Measurements from ENCODE around the gene NCAM2. TPM values are rescaled to one million over a fixed set of nuclear protein-coding genes. Genes with fewer than 3 reads are reported as not detected.

The NCAM2 gene
- total and polyA plus RNA-seq, 2 donors (not counting 1 experiment from before 2014, with no cell fraction given) = 0.13 TPM; not detected in 1

- no peaks in the 10 kb centered on the region for H3K4me1 ChIP-seq (ENCODE audit: control insufficient read depth in 2 of 2, insufficient read depth in 2 of 2, low read length in 2 of 2)
- CTCF ChIA-PET = no interaction called here
Observed at GRCh38 chr21:21530680-21531079, 532.5 kb downstream of the NCAM2 start.

GRCh38 chr21:21547368-21547953, 549.3 kb downstream of the NCAM2 start:
- no peaks in the 10 kb centered on the region for H4K20me1 ChIP-seq (ENCODE audit: control insufficient read depth, insufficient read depth, low read length, poor library complexity, severe bottlenecking)
- WGBS (ENCODE audit: insufficient coverage) = 100% methylated on average over 1 of the region's 5 CpGs
- TF ChIP-seq CTCF (IDR thresholded peaks at IDR 0.05) = no peak
- TF ChIP-seq EZH2 (IDR thresholded peaks at IDR 0.05; ENCODE audit: borderline replicate concordance, insufficient read depth, low read depth, low read length, poor library complexity, severe bottlenecking) = no peak
- no peak overlapping the region for H3K9ac ChIP-seq (ENCODE audit: low read length)
- no peaks in the 10 kb centered on the region for H3K36me3 ChIP-seq (replicated peaks in 1 of 2; ENCODE audit: control extremely low read depth in 1 of 2, control insufficient read depth in 1 of 2, extremely low read depth in 1 of 2, insufficient read depth in 2 of 2, low read length in 1 of 2)
- H3K9me3 ChIP-seq (ENCODE audit: control extremely low read depth in 1 of 3, control insufficient read depth in 2 of 3, insufficient read depth in 1 of 3, low read length in 2 of 3) = no peaks in the 10 kb centered on the region
- no peaks in the 10 kb centered on the region for H3K4me1 ChIP-seq (ENCODE audit: control insufficient read depth in 2 of 2, insufficient read depth in 2 of 2, low read length in 2 of 2)
- no peaks in the 10 kb centered on the region for H3K27me3 ChIP-seq (replicated peaks in 1 of 4; ENCODE audit: control extremely low read depth in 1 of 4, control insufficient read depth in 3 of 4, insufficient read depth in 4 of 4, low read length in 3 of 4)
- Mint-ChIP-seq H3K27me3 (no peaks in the 10 kb centered on the region), H3K4me1 (no peaks in the 10 kb centered on the region), H3K4me3 (no peak overlapping the region), H3K27ac (no peak overlapping the region), H3K9me3 (ENCODE audit: insufficient read depth) (no peaks in the 10 kb centered on the region)
- H3K4me3 ChIP-seq (ENCODE audit: control extremely low read depth in 1 of 5, extremely low read depth in 1 of 5, insufficient read depth in 1 of 5, low read depth in 2 of 5, low read length in 4 of 5) = no peak overlapping the region
- DNase-seq (no peak), ATAC-seq (ENCODE audit: low read depth) (no peak)
- H3K79me2 ChIP-seq (ENCODE audit: control insufficient read depth, insufficient read depth, low read length) = no peaks in the 10 kb centered on the region
- ChIA-PET CTCF (no interaction called here), POLR2A (no interaction called here)
- no peak overlapping the region for H2AFZ ChIP-seq (ENCODE audit: insufficient read depth, low read depth, low read length, poor library complexity, severe bottlenecking)
- H3K27ac ChIP-seq (ENCODE audit: low read length in 2 of 2) = no peak overlapping the region
- H3K4me2 ChIP-seq (replicated peaks; ENCODE audit: low read depth, low read length, poor library complexity, severe bottlenecking) = no peak overlapping the region
- intact Hi-C loops (cut with micrococcal nuclease) = no loop called here

More at GRCh38 chr21:21530680-21531079, 532.5 kb downstream of the NCAM2 start:
- H4K20me1 ChIP-seq (ENCODE audit: control insufficient read depth, insufficient read depth, low read length, poor library complexity, severe bottlenecking) = no peaks in the 10 kb centered on the region
- H3K27ac Mint-ChIP-seq = no peak overlapping the region
- H3K4me3 ChIP-seq (ENCODE audit: control extremely low read depth in 1 of 5, extremely low read depth in 1 of 5, insufficient read depth in 1 of 5, low read depth in 2 of 5, low read length in 4 of 5) = no peak overlapping the region
- no peaks in the 10 kb centered on the region for H3K9me3 Mint-ChIP-seq (ENCODE audit: insufficient read depth)
- no peaks in the 10 kb centered on the region for H3K9me3 ChIP-seq (ENCODE audit: control extremely low read depth in 1 of 3, control insufficient read depth in 2 of 3, insufficient read depth in 1 of 3, low read length in 2 of 3)
- H3K4me3 Mint-ChIP-seq = no peak overlapping the region
- H3K4me1 Mint-ChIP-seq = no peaks in the 10 kb centered on the region
- H3K36me3 ChIP-seq (replicated peaks in 1 of 2; ENCODE audit: control extremely low read depth in 1 of 2, control insufficient read depth in 1 of 2, extremely low read depth in 1 of 2, insufficient read depth in 2 of 2, low read length in 1 of 2) = no peaks in the 10 kb centered on the region
- intact Hi-C loops (cut with micrococcal nuclease) = no loop called here
- DNase-seq (no peak), ATAC-seq (ENCODE audit: low read depth) (no peak)
- H3K9ac ChIP-seq (ENCODE audit: low read length) = no peak overlapping the region
- no peaks in the 10 kb centered on the region for H3K27me3 Mint-ChIP-seq
- no peak overlapping the region for H3K27ac ChIP-seq (ENCODE audit: low read length in 2 of 2)
- H3K79me2 ChIP-seq (ENCODE audit: control insufficient read depth, insufficient read depth, low read length) = no peaks in the 10 kb centered on the region
- H3K4me2 ChIP-seq (replicated peaks; ENCODE audit: low read depth, low read length, poor library complexity, severe bottlenecking) = no peak overlapping the region
- no peaks in the 10 kb centered on the region for H3K27me3 ChIP-seq (replicated peaks in 1 of 4; ENCODE audit: control extremely low read depth in 1 of 4, control insufficient read depth in 3 of 4, insufficient read depth in 4 of 4, low read length in 3 of 4)
- TF ChIP-seq CTCF (IDR thresholded peaks at IDR 0.05) (no peak), EZH2 (IDR thresholded peaks at IDR 0.05; ENCODE audit: borderline replicate concordance, insufficient read depth, low read depth, low read length, poor library complexity, severe bottlenecking) (no peak)
- H2AFZ ChIP-seq (ENCODE audit: insufficient read depth, low read depth, low read length, poor library complexity, severe bottlenecking) = no peak overlapping the region
- POLR2A ChIA-PET = no interaction called here
